Right atrium auricular region (tissue), 2 donors: Measurements from ENCODE around the gene TAF1D. TPM values are rescaled to one million over a fixed set of nuclear protein-coding genes. Genes with fewer than 3 reads are reported as not detected.
"Not testable (repeated sequence)": the region's sequence is repeated elsewhere in the genome, so short reads cannot be mapped to it uniquely, and the experiment has no call there.

Source experiments
- DNase-seq: peaks from one replicate; pipeline ENCODE4 v3.0.0-alpha.2; 2019; ENCODE audit warnings: low spot score
- H3K27ac ChIP-seq, 2 donors: fragments of 200-600 bp; sonication (generic); 1 replicate in 1 of 2; 2 replicates in 1 of 2; pipeline ENCODE4 v1.5.1; 2016 to 2019
- H3K27me3 ChIP-seq, 2 donors: fragments of 200-600 bp; sonication (generic); one replicate each; pipeline versions ENCODE4 v1.5.1 to v1.6.0; 2017 to 2019
- H3K36me3 ChIP-seq: fragments of 200-600 bp; sonication (generic); one replicate; pipeline ENCODE4 v1.5.1; 2016
- H3K4me1 ChIP-seq, 2 donors: fragments of 200-600 bp; sonication (generic); one replicate each; pipeline versions ENCODE4 v1.5.1 to v1.6.0; 2017 to 2019
- H3K4me3 ChIP-seq, 2 donors: fragments of 200-600 bp; sonication (generic); 1 replicate in 1 of 2; 2 replicates in 1 of 2; pipeline ENCODE4 v1.5.1; 2017 to 2019; ENCODE audit warnings: mild to moderate bottlenecking in 1 of 2, moderate library complexity in 1 of 2
- H3K9me3 ChIP-seq, 2 donors: fragments of 200-600 bp; sonication (generic); one replicate each; pipeline ENCODE4 v1.5.1; 2019
- CTCF ChIP-seq, 2 donors: fragments of 200-600 bp; sonication (generic); IDR thresholded peaks; one replicate each; pipeline ENCODE4 v1.5.1; 2019; ENCODE audit warnings: antibody characterized with exemption in 2 of 2
- total RNA-seq, 2 donors: library from RNA; depleted of rRNA; stranded (reverse); fragments of >200 nt; gene quantifications; one replicate each; pipeline ENCODE4 v1.1.0, GENCODE V29; 2016

Gene TAF1D
- total RNA-seq, 2 donors from 2014 or later = 33.0 to 36.0 TPM

GRCh38 chr11:93767018-93767417 lies 25.7 kb upstream of the TAF1D start:
- no peak overlapping the region for H3K27ac ChIP-seq
- no peaks in the 10 kb centered on the region for H3K9me3 ChIP-seq
- peaks cover 29% of the 10 kb centered on the region for H3K36me3 ChIP-seq
- no peak for DNase-seq
- no peaks in the 10 kb centered on the region for H3K27me3 ChIP-seq
- no peak overlapping the region for H3K4me3 ChIP-seq
- TF ChIP-seq CTCF (IDR thresholded peaks at IDR 0.05) = no peak
- no peaks in the 10 kb centered on the region for H3K4me1 ChIP-seq

- H3K9me3 ChIP-seq = no peaks in the 10 kb centered on the region
- H3K4me1 ChIP-seq = no peaks in the 10 kb centered on the region
- no peak for TF ChIP-seq CTCF (IDR thresholded peaks at IDR 0.05)
- no peak for DNase-seq
- no peak overlapping the region for H3K27ac ChIP-seq
- peaks cover 34% of the 10 kb centered on the region for H3K36me3 ChIP-seq
- no peak overlapping the region for H3K4me3 ChIP-seq
- no peaks in the 10 kb centered on the region for H3K27me3 ChIP-seq
These were observed 25.2 kb upstream of the TAF1D start for GRCh38 chr11:93766504-93766903.

GRCh38 chr11:93765551-93765950 lies 24.3 kb upstream of the TAF1D start:
- no peak for DNase-seq
- TF ChIP-seq CTCF (IDR thresholded peaks at IDR 0.05) = no peak
- no peak overlapping the region for H3K27ac ChIP-seq
- no peaks in the 10 kb centered on the region for H3K4me1 ChIP-seq
- H3K27me3 ChIP-seq = no peaks in the 10 kb centered on the region
- no peak overlapping the region for H3K4me3 ChIP-seq
- H3K9me3 ChIP-seq = no peaks in the 10 kb centered on the region
- H3K36me3 ChIP-seq = peaks cover 44% of the 10 kb centered on the region

GRCh38 chr11:93761910-93762309 lies 20.6 kb upstream of the TAF1D start:
- H3K4me1 ChIP-seq = no peaks in the 10 kb centered on the region
- TF ChIP-seq CTCF (IDR thresholded peaks at IDR 0.05) = no peak
- no peaks in the 10 kb centered on the region for H3K9me3 ChIP-seq
- no peak for DNase-seq
- H3K4me3 ChIP-seq = no peak overlapping the region
- no peaks in the 10 kb centered on the region for H3K27me3 ChIP-seq
- H3K27ac ChIP-seq = no peak overlapping the region
- H3K36me3 ChIP-seq = peaks cover 80% of the 10 kb centered on the region

- not testable (repeated sequence) for H3K4me1 ChIP-seq, H3K9me3 ChIP-seq, H3K27me3 ChIP-seq, H3K27ac ChIP-seq, H3K4me3 ChIP-seq, DNase-seq
- H3K36me3 ChIP-seq = peaks cover 94% of the 10 kb centered on the region
These were observed 17.8 kb upstream of the TAF1D start for GRCh38 chr11:93759123-93759522.

- H3K36me3 ChIP-seq = peaks cover 88% of the 10 kb centered on the region
- H3K27me3 ChIP-seq = no peaks in the 10 kb centered on the region
- no peak for TF ChIP-seq CTCF (IDR thresholded peaks at IDR 0.05)
- DNase-seq = no peak
- H3K27ac ChIP-seq = no peak overlapping the region
- no peaks in the 10 kb centered on the region for H3K4me1 ChIP-seq
- H3K9me3 ChIP-seq = no peaks in the 10 kb centered on the region
- no peak overlapping the region for H3K4me3 ChIP-seq
These were observed 16.9 kb upstream of the TAF1D start for GRCh38 chr11:93757924-93758865.
